HG03432 (cell line): ENCODE data around the gene CREB5.
"Not testable (repeated sequence)": the region's sequence is repeated elsewhere in the genome, so short reads cannot be mapped to it uniquely, and the experiment has no call there.

Experiments
- ATAC-seq: cut with Tn5 transposase; IDR thresholded peaks from one replicate; pipeline ENCODE4 v1.9.1; 2021; ENCODE audit warnings: mild to moderate bottlenecking, moderate library complexity; ENCODE audit not compliant: unreplicated experiment

CREB5 gene

GRCh38 chr7:28411876-28412662, at the start of gene CREB5:
Gene CREB5, plus strand, starts transcription at chr7:28412518. Its CDS starts 397 bp downstream, at chr7:28412915.
- ATAC-seq, result no peak

- no peak for ATAC-seq
These were observed 49.5 kb upstream of the CREB5 start for GRCh38 chr7:28362812-28363211.

GRCh38 chr7:28364082-28364481, 48.2 kb upstream of the CREB5 start:
- no peak for ATAC-seq

GRCh38 chr7:28369523-28369922, 42.8 kb upstream of the CREB5 start:
- ATAC-seq, result no peak

GRCh38 chr7:28371846-28372245, 40.5 kb upstream of the CREB5 start:
- ATAC-seq, result no peak

GRCh38 chr7:28373990-28374389, 38.3 kb upstream of the CREB5 start:
- ATAC-seq, result no peak

GRCh38 chr7:28375729-28376128, 36.6 kb upstream of the CREB5 start:
- ATAC-seq, result no peak

GRCh38 chr7:28376634-28377033, 35.7 kb upstream of the CREB5 start:
- ATAC-seq, result no peak

- no peak for ATAC-seq
These were observed 33.7 kb upstream of the CREB5 start for GRCh38 chr7:28378574-28379149.

- no peak for ATAC-seq
These were observed 30.9 kb upstream of the CREB5 start for GRCh38 chr7:28381466-28381865.

- ATAC-seq, result no peak
These were observed 30.2 kb upstream of the CREB5 start for GRCh38 chr7:28382144-28382543.

GRCh38 chr7:28383975-28384374, 28.3 kb upstream of the CREB5 start:
- ATAC-seq, result no peak

- ATAC-seq, result no peak
These were observed 22.6 kb upstream of the CREB5 start for GRCh38 chr7:28389504-28390395.

GRCh38 chr7:28390426-28390825, 21.9 kb upstream of the CREB5 start:
- ATAC-seq, result no peak

- no peak for ATAC-seq
These were observed 20.0 kb upstream of the CREB5 start for GRCh38 chr7:28392289-28392688.

GRCh38 chr7:28395404-28395803, 16.9 kb upstream of the CREB5 start:
- no peak for ATAC-seq

- no peak for ATAC-seq
These were observed 16.5 kb upstream of the CREB5 start for GRCh38 chr7:28395831-28396230.

- ATAC-seq, result no peak
These were observed 15.2 kb upstream of the CREB5 start for GRCh38 chr7:28397141-28397540.

GRCh38 chr7:28400838-28401360, 11.4 kb upstream of the CREB5 start:
- no peak for ATAC-seq

- ATAC-seq, result not testable (repeated sequence)
These were observed 10.8 kb upstream of the CREB5 start for GRCh38 chr7:28401567-28401966.

GRCh38 chr7:28405662-28406061, 6.7 kb upstream of the CREB5 start:
- ATAC-seq, result no peak
